HG03039 (cell line): ENCODE results near the gene KCND1.

Experiments used
- ATAC-seq: cut with Tn5 transposase; IDR thresholded peaks from one replicate; pipeline ENCODE4 v1.9.1; 2021; ENCODE audit warnings: mild to moderate bottlenecking, moderate library complexity; ENCODE audit not compliant: unreplicated experiment

KCND1 gene

GRCh38 chrX:48914593-48915493, 56.8 kb downstream of the KCND1 start:
- ATAC-seq: no peak

DNA sequence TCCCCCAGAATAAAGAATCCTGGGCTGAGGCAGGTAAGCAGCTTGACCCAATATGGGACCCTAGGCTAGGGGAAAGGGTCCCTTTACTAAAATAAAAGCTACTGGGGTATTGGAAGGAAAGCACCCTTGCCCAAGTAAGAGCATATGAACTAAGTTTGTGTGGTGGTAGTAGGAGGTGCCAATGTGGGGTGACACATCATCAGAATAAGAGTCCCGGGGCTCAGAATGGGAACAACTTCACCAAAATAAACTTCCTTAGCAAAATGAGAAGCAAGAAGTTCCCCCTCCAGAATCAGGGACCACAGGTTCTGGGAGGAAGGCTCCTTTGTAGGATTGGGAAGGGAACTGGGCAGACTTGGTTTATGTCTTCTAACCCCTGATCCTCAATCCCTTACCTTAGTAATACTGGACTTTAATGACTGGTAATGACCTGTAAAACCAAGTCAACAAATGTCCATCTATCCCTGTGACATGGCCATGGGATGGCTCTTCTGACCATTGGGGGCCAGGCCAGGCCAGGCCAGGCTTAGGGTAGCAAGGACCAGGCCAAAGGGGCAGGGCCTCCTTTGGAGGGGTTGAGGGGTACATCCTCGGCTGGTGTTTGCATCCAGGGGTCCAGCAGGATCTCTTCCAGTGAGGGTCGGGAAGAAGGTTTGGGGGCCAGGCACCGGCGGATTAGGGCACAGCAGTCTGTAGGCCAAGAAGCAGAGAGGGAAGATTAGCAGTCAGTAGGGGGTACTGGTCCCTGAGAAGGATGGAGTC, 57.9 kb downstream of the KCND1 start:
- no peak for ATAC-seq

GRCh38 chrX:48911412-48912182, 60.0 kb downstream of the KCND1 start, which contains the start of gene SLC35A2:
SLC35A2 (minus strand) TSS chrX:48911646; CDS start chrX:48911636, 10 bp downstream.
- ATAC-seq: peak; percentile 46
